Adipose tissue (tissue), 3 donors: ENCODE data around the gene HOXA4. TPM values are rescaled to one million over a fixed set of nuclear protein-coding genes. Genes with fewer than 3 reads are reported as not detected.

Experiments
- H3K27ac ChIP-seq: one replicate; pipeline ENCODE4 v1.5.1; 2013; ENCODE audit warnings: low read depth, low read length
- WGBS, 3 donors: extraction: QIAGEN DNeasy Blood & Tissue Kit; methylation state at CpG; one replicate each; pipeline ENCODE4 v1.1.7; 2013; 5-methylcytosine and 5-hydroxymethylcytosine counted together
- polyA plus RNA-seq, 3 donors: library from polyadenylated mRNA; stranded (reverse); fragments of 200-250 nt; gene quantifications; one replicate each; pipeline ENCODE4 v1.2.3, GENCODE V29; 2013
- donor health status: healthy with polysubstance abuse.
- donor health status: Bipolar disorder and iron deficiency.
- donor health status: healthy.

HOXA4 gene
- polyA plus RNA-seq, 3 donors = 1.2 to 19.8 (median 4.9) TPM

DNA sequence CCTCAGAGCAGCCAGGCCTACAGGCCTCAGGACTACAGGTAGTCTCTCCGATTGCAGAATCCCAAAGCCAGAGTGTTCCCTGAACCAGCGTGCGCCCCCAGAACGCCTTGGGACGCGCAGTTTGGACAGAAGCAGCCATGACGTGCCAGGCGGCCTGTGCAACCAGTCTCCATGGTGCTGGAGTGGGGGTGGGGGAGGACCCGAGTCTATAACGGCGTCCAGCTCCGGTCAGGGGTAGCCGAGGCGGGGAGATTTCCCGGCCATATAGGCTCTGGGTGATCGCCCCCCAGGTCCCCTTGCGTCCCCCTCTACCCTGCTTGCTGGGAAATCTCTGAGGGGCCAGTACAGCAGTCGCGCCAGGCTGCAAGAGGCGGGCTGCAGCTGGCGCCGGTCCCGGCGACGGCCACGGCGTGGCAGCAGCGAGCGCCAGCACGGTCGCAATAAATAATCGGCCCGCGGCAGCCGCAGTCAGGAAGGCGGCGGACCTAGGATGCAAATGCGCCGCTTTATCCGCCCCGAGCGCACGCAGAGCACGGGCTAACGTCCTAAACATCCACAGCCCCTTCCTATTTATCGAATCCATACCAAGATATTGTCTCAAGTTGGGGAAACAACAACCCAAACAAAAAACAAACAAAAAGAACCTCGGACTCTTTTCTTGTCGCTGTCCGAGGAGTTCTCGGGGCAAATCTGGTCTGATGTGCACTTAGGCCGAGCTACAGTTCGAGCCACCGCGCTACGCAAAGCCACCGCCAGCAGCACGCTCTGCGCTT, 20.2 kb upstream of the HOXA4 start:
- H3K27ac ChIP-seq = no peak overlapping the region
- 0 to 3% (median 1%) methylated on average over 48 to 58 of the region's 58 CpGs for WGBS, 3 donors

DNA sequence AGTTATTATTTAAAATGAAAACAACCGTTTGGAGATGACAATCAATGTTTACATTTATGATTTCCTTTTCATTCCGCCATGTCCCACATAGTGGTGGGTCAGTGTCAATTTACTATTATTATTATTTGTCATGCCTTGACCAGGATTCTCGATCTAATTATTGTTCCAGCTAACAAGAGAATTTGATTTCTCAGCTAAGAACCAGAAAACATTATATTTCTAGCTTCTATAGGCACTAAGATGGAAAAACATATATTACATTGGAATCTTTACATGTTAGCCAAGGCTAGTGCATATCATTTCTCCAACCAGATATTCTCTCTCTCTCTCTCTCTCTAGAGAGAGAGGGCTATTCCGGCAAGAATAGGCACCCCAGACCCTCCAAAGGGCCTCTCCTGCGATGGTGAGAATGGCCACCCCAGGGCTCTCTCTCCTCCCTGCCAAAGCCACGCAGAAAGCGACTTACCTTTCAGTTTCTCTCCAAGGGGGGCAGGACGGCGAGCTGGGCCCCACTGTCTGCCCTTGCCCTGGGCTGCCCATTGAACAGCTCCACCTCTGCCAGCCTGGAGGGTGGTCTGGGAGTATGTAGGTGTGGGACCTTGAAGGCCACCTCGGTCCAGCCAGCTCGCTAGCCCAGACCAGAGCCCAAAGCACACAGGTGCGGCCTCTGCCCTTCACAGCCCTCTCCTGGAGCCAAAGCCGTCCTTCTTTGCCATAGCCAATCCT, 19.4 kb upstream of the HOXA4 start:
- WGBS, 3 donors = 24 to 45% (median 37%) methylated on average over 13 of the region's 13 CpGs
- H3K27ac ChIP-seq = no peak overlapping the region

GRCh38 chr7:27148756-27149641, 18.4 kb upstream of the HOXA4 start:
- no peak overlapping the region for H3K27ac ChIP-seq
- WGBS, 3 donors = 16 to 38% (median 18%) methylated on average over 30 of the region's 30 CpGs

GRCh38 chr7:27148031-27148755, 17.6 kb upstream of the HOXA4 start:
- WGBS, 3 donors = 7 to 23% (median 12%) methylated on average over 28 of the region's 28 CpGs

DNA sequence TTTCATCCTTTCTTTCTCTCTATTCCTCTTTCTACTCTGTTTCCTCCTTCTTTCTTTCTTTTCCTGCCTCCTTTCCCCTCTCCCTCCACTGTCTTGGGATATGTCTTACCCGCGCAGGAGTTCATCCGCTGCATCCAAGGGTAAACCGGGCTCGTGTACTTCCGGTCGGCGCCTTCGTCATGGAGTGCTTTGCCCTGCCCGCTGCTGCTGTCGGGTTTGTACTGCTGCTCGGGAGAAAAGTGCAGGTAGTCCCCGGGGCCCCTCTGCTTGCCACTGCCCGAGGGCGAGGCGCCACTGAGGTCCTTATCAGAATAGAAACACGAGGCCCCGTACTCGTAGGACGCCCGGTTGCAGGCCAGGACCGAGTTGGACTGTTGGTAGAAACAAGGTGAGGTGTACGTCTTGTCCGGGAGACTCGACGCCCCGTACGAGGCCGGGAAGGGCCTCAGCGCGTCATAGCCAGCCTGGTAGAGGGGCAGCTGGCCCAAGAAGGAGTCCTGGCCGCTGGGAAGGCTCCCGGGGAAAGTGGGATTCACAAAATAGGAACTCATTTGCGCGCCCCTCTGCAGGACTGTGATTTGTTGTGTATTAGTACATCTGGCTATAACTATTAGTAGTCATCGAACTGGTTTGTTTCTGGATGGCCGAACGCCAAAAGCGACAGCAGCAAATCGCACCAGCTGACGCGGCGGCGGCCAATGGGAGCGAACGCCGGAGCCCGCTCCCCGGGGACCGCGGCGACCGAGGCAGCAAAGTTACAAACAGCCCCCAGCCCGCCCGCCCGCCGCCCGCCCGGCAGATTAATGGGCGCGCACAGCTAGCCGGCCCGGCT, 16.9 kb upstream of the HOXA4 start, which contains the start of gene HOXA6:
Gene HOXA6 (minus strand): TSS at position 576 of the 832 bp plus-strand sequence. CDS start 25 bp downstream, at position 551.
- 8 to 20% (median 9%) methylated on average over 56 to 63 of the region's 63 CpGs for WGBS, 3 donors
- peak within 1 kb of the TSS; percentile 7 for H3K27ac ChIP-seq

More at GRCh38 chr7:27148031-27148755, 17.6 kb upstream of the HOXA4 start:
- H3K27ac ChIP-seq = peak overlapping the region; percentile 7

- WGBS, 3 donors = 38 to 74% (median 62%) methylated on average over 5 of the region's 5 CpGs
- H3K27ac ChIP-seq = no peak overlapping the region
Observed at GRCh38 chr7:27146491-27147198, 16.1 kb upstream of the HOXA4 start.

DNA sequence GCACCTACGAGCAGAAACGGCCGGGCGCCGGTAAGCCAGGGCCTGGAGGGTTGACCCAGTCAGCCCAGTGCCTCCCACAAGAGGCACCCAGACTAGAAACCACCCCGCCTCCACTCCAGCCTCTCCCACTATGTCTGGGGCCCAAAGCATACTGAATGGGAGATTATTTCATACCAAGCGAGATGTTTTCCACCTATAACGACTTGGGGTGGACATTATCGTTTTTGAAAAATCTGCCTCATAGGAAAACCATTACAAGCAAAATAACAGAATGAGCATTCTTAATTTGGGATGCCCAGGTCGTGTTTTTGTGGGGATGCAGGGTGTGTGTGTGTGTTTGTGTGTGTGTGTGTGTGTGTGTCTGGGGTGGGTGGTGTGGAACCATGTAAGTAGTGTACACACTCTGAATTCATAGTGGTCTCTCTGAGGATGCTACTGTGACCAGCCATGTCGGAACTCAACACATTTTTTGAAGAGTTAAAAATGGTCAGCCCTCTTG, 15.4 kb upstream of the HOXA4 start:
- WGBS, 3 donors = 25 to 79% (median 60%) methylated on average over 11 of the region's 11 CpGs
- H3K27ac ChIP-seq = no peak overlapping the region

DNA sequence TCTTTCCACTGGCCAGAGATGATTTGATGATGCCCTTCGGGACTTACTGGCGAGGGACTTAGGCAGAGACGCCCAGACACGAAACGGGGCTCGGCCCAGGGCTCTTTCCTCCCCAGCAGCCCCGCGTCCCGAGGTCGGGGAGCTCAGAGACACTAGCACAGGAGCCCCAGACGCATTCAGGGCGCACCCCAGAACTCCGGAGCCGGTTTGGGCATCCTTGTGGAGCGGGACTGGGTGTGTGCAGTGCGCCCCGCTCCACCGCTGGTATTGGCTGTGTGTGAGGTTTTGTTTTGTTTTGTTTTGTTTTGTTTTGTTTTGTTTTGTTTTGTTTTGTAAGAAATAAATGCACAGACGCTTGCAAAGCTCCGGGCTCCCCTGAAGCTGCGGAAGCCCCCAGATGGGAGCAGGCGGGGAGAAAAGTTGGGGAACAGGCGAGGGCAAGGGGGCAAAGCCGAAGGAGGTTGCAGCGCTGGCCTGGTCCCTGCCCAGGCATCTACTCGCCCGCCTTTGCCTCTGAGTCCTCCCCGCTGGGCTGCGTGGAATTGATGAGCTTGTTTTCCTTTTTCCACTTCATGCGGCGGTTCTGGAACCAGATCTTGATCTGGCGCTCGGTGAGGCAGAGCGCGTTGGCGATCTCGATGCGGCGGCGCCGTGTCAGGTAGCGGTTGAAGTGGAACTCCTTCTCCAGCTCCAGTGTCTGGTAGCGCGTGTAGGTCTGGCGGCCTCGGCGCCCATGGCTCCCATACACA, 14.8 kb upstream of the HOXA4 start:
- H3K27ac ChIP-seq = no peak overlapping the region
- WGBS, 3 donors = 27 to 68% (median 64%) methylated on average over 47 of the region's 47 CpGs

DNA sequence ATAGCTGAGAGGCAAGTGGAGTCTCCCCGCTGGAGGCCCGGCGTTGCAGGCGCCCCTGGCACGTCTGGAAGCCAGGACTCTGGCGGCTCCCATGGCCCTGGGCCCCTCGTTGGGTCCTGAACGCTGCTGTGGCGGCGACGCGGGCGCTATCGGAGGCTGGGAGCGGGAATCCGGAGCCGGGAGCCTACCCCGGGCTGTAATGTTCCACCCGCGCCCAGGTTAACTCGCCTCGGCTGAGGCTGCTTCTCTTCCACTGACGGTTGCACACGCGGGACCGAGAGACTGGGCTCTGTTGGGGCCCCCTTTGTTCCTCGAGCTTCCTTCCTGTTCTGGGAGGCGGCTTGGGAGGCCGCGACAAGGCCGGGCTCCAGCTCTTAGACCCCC, 14.2 kb upstream of the HOXA4 start:
- H3K27ac ChIP-seq = no peak overlapping the region
- WGBS, 3 donors = 18 to 53% (median 52%) methylated on average over 31 of the region's 31 CpGs

- H3K27ac ChIP-seq = no peak overlapping the region
- WGBS, 3 donors = 21 to 55% (median 52%) methylated on average over 40 of the region's 40 CpGs
Observed at GRCh38 chr7:27143950-27144780, 13.6 kb upstream of the HOXA4 start.

GRCh38 chr7:27143023-27143949, 12.7 kb upstream of the HOXA4 start, which contains the start of gene HOXA5:
HOXA5 (minus strand) TSS chr7:27143681; CDS start chr7:27143607, 74 bp downstream.
- H3K27ac ChIP-seq = peak within 1 kb of the TSS; percentile 38
- WGBS, 3 donors = 9 to 41% (median 26%) methylated on average over 86 of the region's 86 CpGs

GRCh38 chr7:27142580-27143022, 12.0 kb upstream of the HOXA4 start:
- 16 to 43% (median 24%) methylated on average over 27 to 29 of the region's 29 CpGs for whole genome bisulfite sequencing, 3 donors
- H3K27ac ChIP-seq = peak overlapping the region; percentile 32

GRCh38 chr7:27141923-27142579, 11.5 kb upstream of the HOXA4 start:
- 15 to 48% (median 38%) methylated on average over 30 of the region's 30 CpGs for WGBS, 3 donors

More at GRCh38 chr7:27141923-27142579, 11.5 kb upstream of the HOXA4 start:
- H3K27ac ChIP-seq = peak overlapping the region; percentile 32
